HG03135 (cell line): ENCODE data around the gene VGLL4.

Source experiments
- ATAC-seq: cut with Tn5 transposase; IDR thresholded peaks from one replicate; pipeline ENCODE4 v1.9.1; 2021; ENCODE audit warnings: mild to moderate bottlenecking, moderate library complexity; ENCODE audit not compliant: unreplicated experiment

Gene VGLL4

DNA sequence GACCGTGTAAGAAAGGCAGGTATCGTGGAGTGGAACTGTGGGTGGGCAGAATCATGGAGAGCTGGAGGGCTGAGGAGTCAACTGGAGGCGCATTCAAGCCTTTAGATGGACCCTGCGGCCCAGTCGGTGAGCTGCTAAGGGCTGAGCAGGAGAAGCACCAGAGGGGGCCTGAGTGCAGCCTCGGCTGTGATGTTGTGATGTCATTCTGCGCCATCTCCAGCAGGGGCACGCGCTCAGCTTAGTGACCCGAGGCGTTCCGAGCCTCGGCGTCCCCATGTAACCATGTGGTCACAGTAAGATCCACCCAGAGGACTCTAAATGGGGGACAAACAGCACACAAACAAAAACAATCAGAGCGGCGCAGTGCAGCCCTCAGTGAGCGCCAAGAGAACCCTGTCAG lies 76.8 kb downstream of the VGLL4 start:
- no peak for ATAC-seq

DNA sequence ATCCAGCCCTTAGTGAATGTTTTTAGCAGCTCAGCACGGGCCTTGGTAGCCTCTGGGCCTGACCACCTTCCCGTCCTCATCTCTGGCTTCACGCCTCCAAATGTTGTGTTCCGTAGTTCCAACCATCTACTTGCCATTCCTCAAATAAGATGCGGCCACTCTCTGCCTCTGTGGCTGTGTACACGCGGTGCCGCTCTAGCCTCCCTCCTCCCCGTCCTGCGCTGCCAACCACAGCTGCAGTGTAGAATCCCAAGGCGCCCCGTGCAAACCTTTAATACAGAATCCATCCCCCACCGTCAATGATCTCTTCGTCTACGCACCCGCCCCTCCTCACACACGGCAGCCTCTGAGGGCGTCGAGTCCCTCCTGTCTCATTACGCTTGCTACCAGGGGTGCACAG lies 77.2 kb downstream of the VGLL4 start:
- no peak for ATAC-seq

DNA sequence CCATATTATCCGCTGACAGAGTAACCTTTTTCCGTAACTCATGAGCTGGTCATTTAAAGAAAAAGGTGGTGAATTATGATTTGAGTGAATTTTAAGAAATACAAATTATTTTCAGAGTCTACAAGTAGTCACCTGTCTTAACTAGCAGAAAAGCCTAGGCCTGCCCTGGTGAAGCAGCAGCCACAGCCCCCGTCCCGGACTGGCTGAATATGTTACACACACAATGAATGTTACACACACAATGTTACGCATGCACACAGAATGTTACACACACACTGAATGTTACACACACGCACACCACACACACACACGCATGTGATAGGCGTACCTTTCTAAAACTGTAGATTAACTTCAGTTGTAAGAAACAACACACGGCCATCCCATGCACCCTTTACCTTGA lies 77.8 kb downstream of the VGLL4 start:
- no peak for ATAC-seq

DNA sequence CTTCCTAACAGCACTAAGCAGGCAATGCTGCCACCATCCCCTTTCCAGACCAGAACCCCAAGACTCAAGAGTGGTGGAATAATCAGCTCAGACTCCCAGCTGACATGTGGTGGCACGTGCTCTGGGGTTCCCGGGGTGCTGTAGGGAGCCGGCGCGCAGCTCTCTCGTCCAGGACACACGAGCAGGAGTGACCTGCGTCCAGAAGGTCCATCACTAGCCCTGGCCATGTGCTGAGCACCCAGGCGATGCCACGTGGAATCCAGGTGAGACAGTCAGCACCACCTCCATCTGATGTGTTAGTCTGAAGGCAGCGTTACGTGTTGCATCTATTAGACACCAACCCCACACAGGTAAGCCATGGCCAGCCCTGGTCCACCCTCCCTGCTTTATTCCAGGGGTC lies 78.2 kb downstream of the VGLL4 start:
- no peak for ATAC-seq

DNA sequence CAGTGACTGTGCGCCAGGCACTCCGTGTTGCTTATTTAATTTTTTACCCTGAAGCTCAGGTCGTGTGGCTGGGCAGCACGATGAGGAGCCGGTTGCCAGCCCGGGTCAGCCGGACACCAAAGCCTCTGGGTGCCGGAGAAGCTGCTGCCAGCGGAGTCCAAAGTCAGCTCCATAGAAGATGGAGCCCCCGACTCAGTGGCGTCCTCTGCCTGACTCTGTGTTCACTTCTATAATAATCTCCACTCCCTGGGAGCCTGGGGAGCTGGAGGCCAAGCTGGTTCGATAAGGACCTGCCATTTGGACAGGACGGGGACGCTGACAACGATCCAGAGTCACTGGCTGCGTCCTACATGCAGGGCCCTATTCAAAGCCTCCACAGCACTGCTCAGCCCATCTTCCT lies 78.6 kb downstream of the VGLL4 start:
- no peak for ATAC-seq

DNA sequence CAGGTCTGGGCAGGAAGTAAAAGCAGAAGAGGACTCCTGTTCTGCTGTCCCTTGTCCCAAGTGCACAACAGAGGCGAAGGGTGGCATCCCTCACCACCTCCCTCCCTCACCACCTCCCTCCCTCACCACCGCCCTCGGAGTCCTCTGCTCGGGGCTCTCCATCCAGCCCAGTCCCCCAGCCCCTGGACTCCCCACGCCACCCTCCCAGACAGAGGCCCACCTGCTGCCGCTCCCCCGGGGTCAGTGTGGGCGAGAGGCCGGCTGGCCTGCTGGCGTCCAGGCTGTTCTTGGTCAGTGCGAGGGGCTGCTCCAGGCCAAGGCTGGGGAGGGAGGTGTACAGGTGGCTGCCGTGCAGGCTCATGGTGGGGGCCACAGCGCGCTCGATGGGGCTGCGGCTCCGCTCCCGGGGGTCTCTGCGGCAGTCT lies 79.1 kb downstream of the VGLL4 start:
- ATAC-seq, result no peak

DNA sequence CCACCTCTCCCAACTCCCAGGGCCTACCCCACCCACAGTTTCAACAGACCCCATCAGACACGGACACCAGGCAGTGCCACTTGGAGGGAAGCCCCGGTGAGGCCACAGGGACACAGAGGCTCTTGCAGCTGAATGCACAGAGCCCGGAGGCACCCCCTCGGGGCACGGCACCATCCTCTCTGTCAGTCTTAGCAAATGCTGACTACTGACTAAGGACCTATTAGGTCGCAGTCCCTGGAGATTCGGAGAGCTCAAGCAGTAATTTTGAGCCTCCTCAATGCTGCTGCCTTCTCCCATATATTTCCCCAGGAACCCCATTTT lies 79.9 kb downstream of the VGLL4 start:
- ATAC-seq, result no peak

DNA sequence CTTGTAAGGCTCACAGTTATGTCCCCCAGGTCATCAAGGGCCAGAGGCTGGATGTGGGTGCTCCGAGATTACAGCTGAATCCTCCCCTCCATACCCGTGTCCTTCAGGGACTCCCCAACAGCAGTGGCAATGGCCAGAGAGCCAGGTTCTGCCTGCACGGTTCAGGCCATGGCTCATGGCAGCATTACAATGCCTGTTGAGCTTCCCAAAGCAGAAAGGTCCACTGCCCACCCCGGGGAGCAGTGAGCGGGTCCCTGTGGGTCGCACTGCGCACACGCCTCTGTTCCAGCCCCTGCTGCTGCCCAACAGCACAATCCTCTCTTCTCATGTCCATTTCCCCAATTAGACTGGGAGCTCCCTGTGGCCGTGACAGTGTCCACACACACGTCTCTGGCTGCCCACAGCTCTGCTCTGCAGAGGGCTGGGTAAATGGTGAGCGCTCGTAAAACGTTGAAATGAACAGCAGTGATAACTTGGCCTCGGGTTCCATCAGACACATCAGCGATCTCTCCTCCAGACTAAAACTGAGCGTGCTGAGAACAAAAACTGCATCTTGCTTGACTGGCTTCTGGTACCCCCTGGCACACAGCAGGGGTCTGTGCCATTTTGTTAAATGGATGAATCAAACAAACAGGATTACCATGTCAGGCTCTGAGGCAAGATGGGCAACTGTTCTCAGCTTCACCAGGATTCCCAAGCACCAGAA lies 80.4 kb downstream of the VGLL4 start:
- ATAC-seq, result no peak

DNA sequence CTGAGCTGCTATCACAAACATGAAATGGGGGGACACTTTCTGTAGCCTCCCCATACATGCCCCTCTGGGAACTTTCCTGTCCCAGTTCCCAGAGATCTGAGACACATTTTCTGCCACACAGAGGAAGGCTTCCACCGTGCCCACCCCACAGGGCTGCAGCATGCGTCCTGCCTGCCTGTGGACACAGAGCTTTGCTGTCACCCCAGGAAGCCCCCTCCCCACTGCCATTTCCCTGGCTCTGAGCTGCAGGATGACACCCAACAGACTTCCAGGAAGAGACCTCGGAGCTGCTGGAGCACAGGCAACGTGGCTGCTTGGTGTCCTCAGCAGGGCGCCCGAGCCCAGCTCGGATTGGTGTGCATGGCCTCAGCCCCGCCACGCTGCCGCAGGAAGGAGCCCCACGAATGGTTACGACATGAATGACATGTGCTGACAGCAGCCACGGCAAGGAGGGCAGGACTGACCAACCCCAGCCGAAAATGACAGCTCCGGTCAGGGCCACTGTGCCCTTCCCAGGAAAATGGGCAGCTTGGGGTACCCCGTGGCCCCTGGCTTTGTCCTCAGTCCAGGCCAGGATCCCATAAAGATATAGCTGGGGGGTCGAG lies 81.3 kb downstream of the VGLL4 start:
- no peak for ATAC-seq

DNA sequence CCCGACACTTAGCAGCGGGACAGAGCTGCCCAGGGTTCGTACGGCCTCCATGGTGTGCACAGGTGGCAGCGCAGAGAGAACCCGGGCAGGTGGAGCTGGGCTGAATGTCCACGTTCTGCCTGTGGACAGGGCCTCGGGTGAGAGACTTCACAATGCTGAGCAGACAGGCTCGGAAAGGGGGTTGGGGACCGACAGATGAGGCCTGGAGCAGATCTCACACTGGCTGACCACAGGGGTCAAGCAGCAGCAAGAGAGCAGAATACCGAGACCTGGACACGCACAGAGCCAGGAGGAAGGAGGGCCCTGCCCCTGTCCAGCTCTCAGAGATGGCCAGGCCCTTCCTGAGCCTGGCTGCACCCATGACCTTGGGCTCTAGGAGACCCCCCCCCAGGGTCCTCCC lies 83.0 kb downstream of the VGLL4 start:
- ATAC-seq, result no peak

DNA sequence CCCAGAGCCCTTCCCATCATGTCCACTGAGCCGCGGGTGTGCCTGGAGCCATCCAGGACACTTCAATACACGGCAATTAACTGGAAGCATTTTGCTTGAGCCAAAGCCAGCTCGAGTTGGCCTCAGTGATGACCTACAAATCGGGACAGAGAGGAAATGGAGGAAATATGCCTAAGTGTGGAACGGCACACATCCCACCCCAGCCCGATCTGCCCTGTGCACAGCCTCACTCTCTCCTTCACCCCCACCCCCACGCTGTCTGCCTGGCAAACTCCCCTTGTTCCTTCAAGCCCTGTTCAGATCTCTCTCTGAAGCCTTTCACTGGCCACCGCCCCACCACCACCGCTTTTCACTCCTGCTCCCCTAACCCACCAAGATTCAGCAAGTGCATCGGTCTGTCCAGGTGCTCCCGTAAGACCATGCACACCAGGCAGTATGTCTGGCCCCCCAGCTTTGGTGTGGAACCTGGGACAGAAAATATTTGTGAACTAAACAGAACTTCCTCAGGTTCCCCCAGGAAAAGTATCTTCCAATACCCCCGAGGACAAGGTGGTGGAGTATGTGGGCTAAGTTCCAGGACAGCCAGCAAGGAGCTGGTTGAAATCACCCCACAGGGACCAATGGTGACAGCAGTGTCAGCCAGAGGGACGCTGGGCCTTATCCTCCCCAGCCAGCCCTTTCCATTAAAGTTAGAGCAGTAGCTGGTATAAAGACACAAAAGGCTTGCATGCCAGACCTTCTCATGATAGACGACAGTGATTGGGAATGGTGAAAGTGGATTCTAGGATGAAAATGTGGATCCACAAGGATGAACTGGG lies 83.7 kb downstream of the VGLL4 start:
- ATAC-seq, result no peak

DNA sequence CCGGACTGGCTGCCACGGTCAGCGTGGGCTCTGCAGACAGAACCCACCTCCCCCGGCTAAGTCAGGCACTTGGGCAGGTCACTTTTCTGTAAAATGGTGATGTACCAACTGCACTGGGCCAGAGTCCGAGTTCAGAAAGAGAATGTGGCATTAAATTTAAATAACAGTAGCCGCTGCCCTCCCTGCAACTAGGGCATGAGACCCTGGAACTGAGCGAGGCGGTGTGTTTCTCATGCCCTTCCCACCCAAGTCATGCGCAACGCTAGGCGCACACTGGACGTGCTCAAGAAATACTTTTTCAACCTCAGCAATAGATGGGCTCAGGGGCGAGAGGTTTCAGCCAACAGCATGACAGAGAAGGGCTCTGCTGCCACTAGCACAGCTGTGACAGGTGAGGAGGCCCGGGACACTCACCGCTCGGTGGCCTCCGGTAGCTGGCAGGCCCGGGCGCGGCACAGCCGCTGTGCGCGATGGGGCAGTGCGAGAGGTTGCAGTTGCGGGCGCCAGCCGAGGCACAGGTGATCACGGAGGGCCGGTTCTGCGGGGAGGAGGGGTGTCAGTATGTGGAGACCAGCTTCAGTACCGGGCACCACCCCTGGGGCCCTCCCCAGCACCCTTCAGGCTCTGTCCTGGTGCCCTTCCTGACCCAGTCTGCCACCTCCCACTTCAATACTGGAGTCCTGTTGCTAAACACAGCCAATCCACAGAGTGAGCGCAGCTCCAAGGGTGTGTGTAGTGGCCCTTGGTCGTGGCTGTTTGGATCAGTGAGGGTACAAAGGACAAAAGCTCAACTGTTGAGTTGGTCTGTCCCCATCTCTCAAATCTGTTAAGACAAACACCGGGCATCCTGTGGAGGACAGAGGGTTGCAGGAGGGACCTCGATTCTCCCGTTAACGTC lies 84.5 kb downstream of the VGLL4 start:
- ATAC-seq, result no peak

DNA sequence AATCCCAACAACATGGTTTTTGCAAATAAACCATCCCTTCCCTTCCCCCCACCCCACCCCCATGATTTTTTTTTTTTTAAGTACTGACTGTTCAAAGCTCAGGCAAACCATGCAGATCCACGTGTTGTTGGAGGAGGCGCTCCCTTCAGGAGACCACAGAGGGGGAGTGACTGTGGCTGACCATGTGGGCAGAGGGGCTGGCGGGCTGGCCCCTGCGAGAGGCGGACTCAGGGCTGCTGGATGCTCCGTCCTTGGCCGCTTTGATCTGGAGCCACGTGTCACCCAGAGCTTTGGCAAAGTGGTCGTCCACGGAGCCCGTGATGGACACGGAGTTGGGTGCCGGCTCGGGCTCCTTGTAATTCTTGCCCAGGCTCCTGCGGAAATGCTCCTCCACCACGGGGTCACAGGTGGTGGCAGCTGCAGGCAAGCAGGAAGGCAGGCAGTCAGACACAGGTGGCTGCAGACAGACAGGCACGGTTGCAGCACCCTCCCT lies 85.3 kb downstream of the VGLL4 start:
- no peak for ATAC-seq

DNA sequence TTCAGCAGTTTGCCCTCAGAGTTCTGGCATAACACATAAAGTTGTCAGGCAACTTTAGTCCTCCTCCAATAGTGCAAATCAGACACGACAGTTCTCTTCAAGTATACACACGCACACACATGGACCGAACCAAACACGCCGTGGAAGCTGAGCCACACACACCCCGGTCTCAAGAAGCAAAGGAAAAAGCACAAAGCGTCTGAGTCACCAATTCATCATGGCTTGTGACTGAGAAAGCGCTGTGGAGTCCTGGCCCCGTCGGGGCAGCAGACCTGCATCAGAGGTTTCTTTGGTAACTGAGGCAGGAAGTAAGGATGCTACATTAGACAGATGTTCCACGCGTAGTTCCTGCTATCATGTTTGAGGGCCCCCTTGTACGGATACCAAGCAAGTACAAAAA lies 85.7 kb downstream of the VGLL4 start:
- no peak for ATAC-seq

DNA sequence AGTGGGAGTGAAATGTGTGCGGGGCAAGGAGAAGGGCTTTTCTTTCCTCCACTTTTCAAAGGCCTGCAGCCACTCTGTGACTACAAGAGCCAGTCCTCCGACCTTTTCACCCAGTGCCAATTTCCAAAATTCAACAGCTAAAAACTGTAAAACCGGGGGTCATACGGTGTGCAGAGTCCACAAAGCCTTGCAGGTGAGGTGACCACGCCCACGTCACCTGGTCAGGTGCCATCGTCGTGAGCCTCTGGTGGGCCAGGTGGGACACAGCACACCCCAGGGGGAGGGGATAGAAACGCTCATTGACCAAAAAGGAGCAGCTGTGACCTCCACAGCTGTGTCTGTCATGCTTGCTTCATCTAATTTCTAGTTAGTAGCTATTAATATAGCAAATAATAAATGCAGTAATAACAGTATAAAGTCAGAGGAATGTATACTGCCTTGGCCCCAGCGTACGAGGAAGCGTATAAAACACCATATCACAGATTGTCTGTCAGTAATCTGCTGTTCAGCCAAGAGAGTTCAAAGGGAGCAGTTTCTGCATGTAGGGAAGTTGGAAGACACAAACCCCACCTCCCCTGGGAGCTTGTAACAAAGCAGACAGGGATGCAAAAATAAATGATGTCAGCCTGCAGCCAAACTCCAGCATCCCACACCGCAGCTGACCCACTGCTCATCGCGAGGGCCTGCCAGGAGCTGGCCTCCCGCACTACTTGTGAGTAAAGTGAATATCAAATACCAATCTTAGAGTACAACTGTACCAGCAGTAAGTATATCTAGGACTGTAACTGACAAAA lies 86.7 kb downstream of the VGLL4 start:
- no peak for ATAC-seq

DNA sequence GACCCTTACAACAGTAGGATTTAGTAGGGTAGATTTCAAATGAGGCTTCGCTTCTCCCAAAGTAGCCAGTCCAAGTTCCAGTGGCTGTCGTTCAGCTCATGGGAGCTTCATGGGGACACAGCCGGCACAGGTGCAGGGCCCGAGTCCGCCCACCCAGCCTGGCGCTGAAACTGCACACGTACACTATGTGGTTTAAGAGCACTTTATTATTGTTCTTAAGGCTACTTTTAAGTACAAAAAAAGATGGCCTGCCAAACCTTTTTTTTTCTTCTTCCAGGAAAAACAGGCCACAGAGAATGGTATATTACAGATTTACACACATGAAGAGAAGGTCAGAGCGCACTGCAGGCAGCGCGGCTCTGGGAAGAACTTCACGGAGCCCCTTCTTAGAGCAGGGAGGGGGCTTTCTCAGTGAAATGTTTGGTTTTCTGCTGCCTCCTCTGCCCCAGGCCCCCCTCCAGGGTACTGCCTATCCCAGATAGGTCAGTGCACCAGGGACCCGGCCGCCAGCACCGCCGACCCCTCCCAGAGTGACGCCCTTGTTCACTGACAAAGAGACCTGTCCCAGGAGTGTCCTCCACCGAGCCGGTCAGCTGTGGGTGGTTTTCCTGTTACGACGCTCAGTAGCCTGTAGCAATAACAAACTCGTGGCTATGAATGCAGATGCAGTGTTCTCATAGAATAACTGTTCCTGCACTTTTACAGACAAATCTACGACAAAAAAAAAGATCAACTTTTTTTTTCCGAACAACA lies 87.7 kb downstream of the VGLL4 start:
- no peak for ATAC-seq

DNA sequence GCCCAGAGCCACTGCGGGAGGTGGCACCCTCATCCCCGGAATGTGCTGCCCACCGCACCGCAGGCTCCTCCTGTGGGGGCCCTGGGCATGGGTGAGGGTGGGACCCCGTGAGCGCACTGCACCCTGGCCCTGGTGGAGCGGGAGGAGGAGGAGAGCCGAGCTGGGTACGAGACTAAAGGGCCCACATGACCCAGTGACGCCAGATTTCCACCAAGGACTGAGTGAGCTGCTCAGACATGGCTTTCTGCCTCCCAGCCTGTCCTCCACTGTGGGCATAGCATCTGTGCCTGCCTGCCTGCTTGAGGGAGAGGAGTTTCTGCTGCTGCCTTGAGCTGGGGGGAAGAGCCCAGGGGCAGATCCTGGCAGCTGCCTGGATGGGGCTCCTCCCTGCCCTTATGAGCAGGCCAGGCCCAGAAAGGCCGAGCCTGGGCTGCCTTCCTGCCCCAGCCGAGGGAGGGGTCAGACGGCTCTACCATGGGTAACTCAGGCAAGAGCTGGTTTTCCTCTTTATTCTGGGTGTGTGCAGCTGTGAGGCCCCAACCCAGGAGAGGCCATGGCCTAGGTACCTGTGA lies 88.4 kb downstream of the VGLL4 start:
- no peak for ATAC-seq

DNA sequence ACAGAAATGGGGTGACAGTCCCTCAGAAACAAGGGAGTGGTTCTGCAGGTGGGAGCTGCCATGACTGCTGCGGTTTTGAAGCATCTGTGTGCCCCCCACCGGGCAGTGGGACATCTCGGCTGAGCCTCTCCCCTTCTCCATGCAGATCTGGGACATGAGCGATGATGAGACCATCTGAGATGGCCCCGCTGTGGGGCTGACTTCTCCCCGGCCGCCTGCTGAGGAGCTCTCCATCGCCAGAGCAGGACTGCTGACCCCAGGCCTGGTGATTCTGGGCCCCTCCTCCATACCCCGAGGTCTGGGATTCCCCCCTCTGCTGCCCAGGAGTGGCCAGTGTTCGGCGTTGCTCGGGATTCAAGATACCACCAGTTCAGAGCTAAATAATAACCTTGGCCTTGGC lies 89.0 kb downstream of the VGLL4 start:
- ATAC-seq, result no peak

DNA sequence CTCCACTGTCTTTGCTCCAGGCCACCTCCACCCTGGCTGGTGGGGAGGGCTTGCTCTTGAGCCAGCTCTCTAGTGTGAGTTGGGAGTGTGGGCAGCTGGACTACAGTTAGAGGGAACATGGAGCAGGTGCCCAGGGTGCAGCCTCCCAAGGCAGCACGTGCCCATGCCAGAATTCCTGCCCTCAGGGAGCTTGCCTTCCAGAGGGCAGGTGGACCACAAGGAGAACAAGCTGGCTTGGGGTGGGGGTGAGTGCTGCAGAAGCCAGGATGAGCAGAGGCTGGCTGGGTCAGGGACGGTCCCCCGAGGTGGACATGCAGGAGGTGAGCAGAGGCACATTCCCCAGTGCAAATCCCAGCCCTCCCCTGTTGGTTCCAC lies 89.5 kb downstream of the VGLL4 start:
- no peak for ATAC-seq
